PC-3 (cell line): ENCODE data around the gene ANKZF1. TPM values are rescaled to one million over a fixed set of nuclear protein-coding genes. Genes with fewer than 3 reads are reported as not detected.

Experiments used
- ATAC-seq: fragments of 200-7000 bp; cut with Tn5 transposase; 2 replicates; pipeline ENCODE4 v1.9.1; 2020; ENCODE audit warnings: mild to moderate bottlenecking, moderate library complexity
- BruUV-seq: library from RNA; stranded (reverse); fragments of 400-500 nt; replicated peaks from 2 replicates; lab custom pipeline; 2021; lab: Mats Ljungman, UMichigan
- CTCF ChIA-PET: fragments of 300-600 bp; sonication (Branson Sonifier 250); formaldehyde crosslinking; loops from one replicate; lab custom pipeline; 2022; ENCODE audit warnings: antibody characterized with exemption; lab: Charles Lee
- POLR2A ChIA-PET: fragments of 300-600 bp; sonication (Branson Sonifier 250); formaldehyde crosslinking; loops from one replicate; lab custom pipeline; 2022; ENCODE audit warnings: antibody characterized with exemption; ENCODE audit not compliant: unreplicated experiment; lab: Charles Lee
- DNase-seq: peaks from one replicate; pipeline ENCODE4 v3.0.0-alpha.2; 2015
- H2AFZ ChIP-seq: fragments of 300-600 bp; sonication (generic); 2 replicates; pipeline ENCODE4 v1.6.0; 2016; ENCODE audit warnings: antibody characterized with exemption, low read length
- H3F3A ChIP-seq: fragments of 300-600 bp; sonication (generic); one replicate; pipeline ENCODE4 v1.6.0; 2017; ENCODE audit warnings: antibody characterized with exemption, low read length, control low read depth, mild to moderate bottlenecking; ENCODE audit not compliant: unreplicated experiment
- H3K27ac ChIP-seq: fragments of 300-600 bp; sonication (generic); 2 replicates; pipeline ENCODE4 v1.5.1; 2016; ENCODE audit warnings: mild to moderate bottlenecking, low read length
- H3K27me3 ChIP-seq: fragments of 300-600 bp; sonication (generic); 2 replicates; pipeline ENCODE4 v1.6.1; 2016; ENCODE audit warnings: low read length, mixed read lengths
- H3K36me3 ChIP-seq: fragments of 300-600 bp; sonication (generic); 2 replicates; pipeline ENCODE4 v1.6.1; 2016; ENCODE audit warnings: low read depth, mixed run types, low read length, mixed read lengths
- H3K4me1 ChIP-seq: fragments of 300-600 bp; sonication (generic); 2 replicates; pipeline ENCODE4 v1.5.1; 2016; ENCODE audit warnings: low read length; ENCODE audit not compliant: insufficient read depth
- H3K4me2 ChIP-seq: fragments of 300-600 bp; sonication (generic); 2 replicates; pipeline ENCODE4 v1.6.0; 2016; ENCODE audit warnings: low read length
- H3K4me3 ChIP-seq: fragments of 300-600 bp; sonication (generic); 2 replicates; pipeline ENCODE4 v1.5.1; 2016; ENCODE audit warnings: mild to moderate bottlenecking, low read length, mixed read lengths
- H3K79me2 ChIP-seq: fragments of 300-600 bp; sonication (generic); 2 replicates; pipeline ENCODE4 v1.6.1; 2017; ENCODE audit warnings: low read length, mixed read lengths
- H3K9ac ChIP-seq: fragments of 300-600 bp; sonication (generic); 2 replicates; pipeline ENCODE4 v1.6.0; 2016; ENCODE audit warnings: mild to moderate bottlenecking, low read length
- H3K9me2 ChIP-seq: fragments of 300-600 bp; sonication (generic); replicated peaks from 2 replicates; pipeline ENCODE4 v1.6.1; 2016; ENCODE audit warnings: mixed run types, low read length, mixed read lengths
- H3K9me3 ChIP-seq: fragments of 300-600 bp; sonication (generic); 2 replicates; pipeline ENCODE4 v1.6.1; 2016; ENCODE audit warnings: low read length, mixed read lengths
- H4K20me1 ChIP-seq: fragments of 300-600 bp; sonication (generic); 2 replicates; pipeline ENCODE4 v1.6.1; 2016; ENCODE audit warnings: low read length, mixed read lengths
- CTCF ChIP-seq: fragments of 300-600 bp; sonication (generic); conservative IDR thresholded peaks from 2 replicates; pipeline ENCODE4 v1.5.1; 2017; ENCODE audit warnings: antibody characterized with exemption, low read depth, mild to moderate bottlenecking, low read length
- EZH2 ChIP-seq: fragments of 300-600 bp; sonication (generic); IDR thresholded peaks from one replicate; pipeline ENCODE4 v1.6.1; 2017; ENCODE audit warnings: antibody characterized with exemption, mild to moderate bottlenecking, low read length; ENCODE audit not compliant: unreplicated experiment
- EZH2phosphoT487 ChIP-seq: fragments of 300-600 bp; sonication (generic); IDR thresholded peaks from 2 replicates; pipeline ENCODE4 v1.6.1; 2018; ENCODE audit warnings: mild to moderate bottlenecking, antibody characterized with exemption, low read length, borderline replicate concordance
- intact Hi-C: fragments of 100-400 bp; cut with micrococcal nuclease; formaldehyde crosslinking; loops from 2 replicates; pipeline ENCODE4 v1.9.0; 2023
- total RNA-seq: library from RNA; depleted of rRNA; stranded (reverse); fragments of >200 nt; gene quantifications from 2 replicates; pipeline ENCODE4 v1.2.3, GENCODE V29; 2014

The ANKZF1 gene
- total RNA-seq, 1 experiment from 2014 or later: 67.9 TPM

DNA sequence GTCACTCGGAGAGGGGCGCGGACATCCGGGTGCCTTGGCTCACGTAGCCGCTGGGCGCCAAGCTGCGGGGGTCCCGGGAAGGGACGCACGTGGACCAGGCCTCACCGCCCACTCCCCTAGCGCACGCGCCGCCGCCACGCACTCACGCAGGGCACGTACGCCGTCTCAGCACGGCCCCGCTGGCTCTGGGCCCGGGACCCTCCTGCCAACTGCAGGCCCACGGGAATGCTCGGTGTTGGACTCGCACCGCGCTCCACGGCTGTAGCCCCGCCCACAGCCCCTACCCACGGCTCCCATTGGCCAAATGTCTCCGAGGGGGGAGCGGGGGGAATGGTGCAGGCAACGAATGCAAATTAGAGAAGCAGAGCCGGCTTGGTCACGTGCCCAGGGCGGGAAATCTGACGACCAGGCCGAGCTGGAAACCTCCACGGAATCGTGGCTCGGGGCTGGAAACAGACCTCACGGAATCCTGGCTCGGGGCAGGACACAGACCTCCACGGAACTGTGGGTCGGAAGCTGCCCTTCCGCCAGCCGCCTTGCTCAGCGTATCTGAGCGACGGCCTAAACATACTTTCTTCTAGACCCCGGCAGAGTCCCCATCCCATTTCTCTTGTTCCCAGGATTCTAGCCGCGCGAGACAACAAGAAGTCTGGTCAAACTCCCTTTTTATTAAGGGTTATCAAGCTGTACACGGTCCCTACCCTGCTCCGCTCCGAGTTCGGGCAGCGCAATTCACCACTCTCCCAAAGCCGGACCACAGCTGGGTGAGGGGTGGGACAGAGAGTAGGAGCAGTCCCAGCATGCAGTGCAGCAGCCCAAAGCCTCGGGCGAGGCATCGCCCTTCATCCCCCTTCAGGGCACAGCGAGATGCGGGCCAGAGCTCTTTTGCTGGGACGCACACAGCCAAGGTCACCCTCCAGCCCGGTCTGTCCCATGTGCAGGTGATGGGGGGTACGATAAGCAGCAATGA lies 10.6 kb upstream of the ANKZF1 start, which contains the start of gene ABCB6:
ABCB6 (minus strand) TSS at position 227 of the 970 bp plus-strand sequence. CDS start 285 bp downstream, outside the sequence.
- H3F3A ChIP-seq: peaks cover 3% of the 10 kb centered on the region
- no TSS peak for BruUV-seq
- no peaks in the 10 kb centered on the region for H3K9me2 ChIP-seq
- DNase-seq: peak; percentile 83
- CTCF ChIA-PET: no interaction called here
- H3K4me1 ChIP-seq: peaks cover 19% of the 10 kb centered on the region
- ATAC-seq: peak; percentile 66
- peak within 1 kb of the TSS; percentile 69 for H3K9ac ChIP-seq
- no peaks in the 10 kb centered on the region for H4K20me1 ChIP-seq
- H3K36me3 ChIP-seq: peaks cover 11% of the 10 kb centered on the region
- H3K9me3 ChIP-seq: no peaks in the 10 kb centered on the region
- peak within 1 kb of the TSS; percentile 77 for H2AFZ ChIP-seq
- peak within 1 kb of the TSS; percentile 69 for H3K4me3 ChIP-seq
- H3K79me2 ChIP-seq: peaks cover 8% of the 10 kb centered on the region; the same call in 1 of the 2 replicates
- no peaks in the 10 kb centered on the region for H3K27me3 ChIP-seq
- peak within 1 kb of the TSS; percentile 96 for H3K4me2 ChIP-seq
- intact Hi-C loops: loop anchor here (1.0 to 2.0 kb wide), 3 partner anchors 30 to 76 kb away; partner anchors contain the start of gene DNAJB2
- no peak for TF ChIP-seq CTCF
- no peak for TF ChIP-seq EZH2
- TF ChIP-seq EZH2phosphoT487: no peak
- POLR2A ChIA-PET: interaction anchor here (0.6 kb wide), 1 partner anchor 42 kb away, joined by 3 read pairs; the partner anchor contains the start of gene CNPPD1
- peak within 1 kb of the TSS; percentile 77 for H3K27ac ChIP-seq

GRCh38 chr2:219219784-219220532 lies 9.6 kb upstream of the ANKZF1 start:
- intact Hi-C loops: loop anchor here (2.0 kb wide), 1 partner anchor 59 kb away; the partner anchor contains the start of gene DNAJB2
- no peak for TF ChIP-seq EZH2phosphoT487
- no peak for TF ChIP-seq CTCF
- TF ChIP-seq EZH2: no peak
- POLR2A ChIA-PET: no interaction called here
- Histone ChIP-seq H3K4me3 (no peak overlapping the region), H4K20me1 (no peaks in the 10 kb centered on the region), H3K79me2 (peaks cover 8% of the 10 kb centered on the region; the same call in 1 of the 2 replicates), H3K27ac (no peak overlapping the region), H3F3A (peaks cover 3% of the 10 kb centered on the region), H3K4me2 (no peak overlapping the region), H3K4me1 (peaks cover 19% of the 10 kb centered on the region), H2AFZ (no peak overlapping the region), H3K9me2 (no peaks in the 10 kb centered on the region), H3K9me3 (no peaks in the 10 kb centered on the region), H3K27me3 (no peaks in the 10 kb centered on the region), H3K36me3 (peaks cover 15% of the 10 kb centered on the region), H3K9ac (no peak overlapping the region)
- CTCF ChIA-PET: no interaction called here
- DNase-seq: no peak
- BruUV-seq: no TSS peak
- no peak for ATAC-seq
